ENCODE measurements around the gene ATAD2B.

DNA sequence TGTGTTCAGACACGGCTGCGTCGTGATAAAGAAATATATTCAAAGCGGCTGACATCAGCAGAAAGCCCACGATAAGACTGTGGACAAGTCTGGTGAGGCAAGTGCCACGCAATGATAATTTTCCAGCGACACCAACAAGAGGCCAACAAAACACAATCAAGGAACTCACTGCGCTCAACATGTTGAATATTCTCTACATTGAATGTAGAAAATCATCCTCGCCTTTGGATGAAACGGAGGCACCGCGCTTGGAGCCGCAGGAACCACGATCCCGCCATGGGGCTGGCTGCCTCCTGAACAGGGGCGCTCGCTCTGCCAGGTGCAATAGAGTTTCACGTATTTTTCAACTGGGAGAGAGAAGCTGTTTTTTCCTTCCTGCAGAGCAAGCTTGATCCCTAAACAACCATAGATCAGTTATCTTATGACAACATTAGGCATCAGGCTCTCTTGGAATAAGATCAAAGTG, 220.3 kb downstream of the ATAD2B start:
- TF ChIP-seq, protein P1, sequence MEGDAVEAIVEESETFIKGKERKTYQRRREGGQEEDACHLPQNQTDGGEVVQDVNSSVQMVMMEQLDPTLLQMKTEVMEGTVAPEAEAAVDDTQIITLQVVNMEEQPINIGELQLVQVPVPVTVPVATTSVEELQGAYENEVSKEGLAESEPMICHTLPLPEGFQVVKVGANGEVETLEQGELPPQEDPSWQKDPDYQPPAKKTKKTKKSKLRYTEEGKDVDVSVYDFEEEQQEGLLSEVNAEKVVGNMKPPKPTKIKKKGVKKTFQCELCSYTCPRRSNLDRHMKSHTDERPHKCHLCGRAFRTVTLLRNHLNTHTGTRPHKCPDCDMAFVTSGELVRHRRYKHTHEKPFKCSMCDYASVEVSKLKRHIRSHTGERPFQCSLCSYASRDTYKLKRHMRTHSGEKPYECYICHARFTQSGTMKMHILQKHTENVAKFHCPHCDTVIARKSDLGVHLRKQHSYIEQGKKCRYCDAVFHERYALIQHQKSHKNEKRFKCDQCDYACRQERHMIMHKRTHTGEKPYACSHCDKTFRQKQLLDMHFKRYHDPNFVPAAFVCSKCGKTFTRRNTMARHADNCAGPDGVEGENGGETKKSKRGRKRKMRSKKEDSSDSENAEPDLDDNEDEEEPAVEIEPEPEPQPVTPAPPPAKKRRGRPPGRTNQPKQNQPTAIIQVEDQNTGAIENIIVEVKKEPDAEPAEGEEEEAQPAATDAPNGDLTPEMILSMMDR (IDR thresholded peaks at IDR 0.05) = no peak
- no peak for TF ChIP-seq POLR2A (IDR thresholded peaks at IDR 0.05)

Data from heart left ventricle (tissue), 13 donors.